GM10266 (cell line): ENCODE data around the gene NXN.

ENCODE experiments used
- DNase-seq: peaks from one replicate; pipeline ENCODE4 v3.0.0; 2012; ENCODE audit errors: extremely low spot score
- CTCF ChIP-seq: IDR thresholded peaks from 2 replicates; pipeline ENCODE4 v1.5.1; 2012; ENCODE audit warnings: mild to moderate bottlenecking, low read depth; ENCODE audit not compliant: control insufficient read depth, insufficient read depth; ENCODE audit errors: missing control alignments

The NXN gene

GRCh38 chr17:896953-897661 lies 82.5 kb downstream of the NXN start:
- no peak for DNase-seq
- TF ChIP-seq CTCF: no peak

DNA sequence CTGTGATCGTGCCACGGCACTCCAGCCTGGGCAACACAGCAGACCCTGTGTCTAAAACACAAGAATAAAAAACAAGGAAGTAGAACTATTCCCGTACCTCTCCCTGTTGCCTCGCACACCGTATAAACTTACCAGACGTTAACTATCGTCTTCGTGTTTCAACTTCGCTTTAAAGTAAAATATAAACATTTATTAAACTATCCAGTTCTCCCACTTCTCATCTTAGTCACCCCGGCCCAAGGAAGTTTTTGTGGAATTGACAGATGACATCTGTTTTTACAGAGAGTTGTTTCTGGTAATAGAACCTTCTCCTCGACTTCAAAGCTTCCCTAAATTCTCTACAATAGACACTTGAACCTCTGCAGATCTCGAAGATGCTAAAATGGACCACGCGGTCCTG lies 83.1 kb downstream of the NXN start:
- no peak for DNase-seq
- TF ChIP-seq CTCF: no peak

GRCh38 chr17:892958-893357 lies 86.6 kb downstream of the NXN start:
- no peak for DNase-seq
- no peak for TF ChIP-seq CTCF

DNA sequence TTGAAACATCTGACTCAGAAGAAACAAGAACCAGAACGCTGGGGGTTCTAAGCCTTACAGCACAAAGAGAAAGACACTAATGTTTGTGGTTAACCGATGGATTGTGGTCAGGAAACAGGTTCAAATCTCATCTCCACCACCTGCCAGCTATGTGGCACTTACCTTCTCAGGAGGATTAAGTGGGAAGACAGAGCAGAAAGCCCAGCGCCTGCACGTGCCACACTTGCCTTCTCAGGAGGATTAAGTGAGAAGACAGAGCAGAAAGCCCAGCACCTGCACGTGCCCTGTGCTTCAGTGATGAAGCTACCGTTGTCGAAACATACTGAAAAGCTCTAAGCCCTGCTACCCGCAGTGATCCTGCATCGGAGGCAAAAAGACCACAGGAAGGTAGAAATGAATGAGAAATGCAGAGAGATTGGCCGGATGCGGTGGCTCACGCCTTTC lies 90.6 kb downstream of the NXN start:
- no peak for DNase-seq
- no peak for TF ChIP-seq CTCF

GRCh38 chr17:887551-888209 lies 91.9 kb downstream of the NXN start:
- no peak for DNase-seq
- TF ChIP-seq CTCF: no peak

DNA sequence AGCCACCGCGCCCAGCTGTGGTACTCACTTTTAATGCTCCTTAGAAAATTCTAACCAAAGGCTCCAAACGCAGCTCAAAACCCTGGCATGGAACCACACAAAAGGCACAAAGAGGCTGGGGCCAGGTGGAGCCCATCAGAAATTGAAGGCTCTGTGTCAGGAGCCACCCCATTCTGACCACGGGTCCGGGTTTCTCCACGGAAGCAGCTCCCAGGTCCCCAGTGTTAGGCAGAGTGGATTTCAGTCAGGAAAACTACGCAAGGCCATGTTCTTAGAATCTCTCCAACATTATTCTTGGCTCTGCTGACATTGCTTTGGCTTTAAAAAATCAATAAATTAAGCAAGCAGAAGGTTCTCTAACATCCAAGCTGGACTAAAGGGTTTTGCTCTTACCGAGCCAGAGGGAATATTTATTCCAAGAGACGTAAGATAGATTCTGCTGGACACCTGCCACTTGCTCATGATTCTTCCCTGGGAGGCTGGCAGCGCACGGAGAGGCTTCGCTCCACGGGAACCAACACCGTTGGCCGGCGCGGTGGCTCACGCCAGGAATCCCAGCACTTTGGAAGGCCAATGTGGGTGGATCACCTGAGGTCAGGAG lies 93.5 kb downstream of the NXN start:
- DNase-seq: no peak
- TF ChIP-seq CTCF: no peak

GRCh38 chr17:883586-883962 lies 96.0 kb downstream of the NXN start:
- DNase-seq: no peak
- no peak for TF ChIP-seq CTCF
